SK-N-MC (cell line): ENCODE measurements around the gene CEND1.

ENCODE experiments used
- FOXP2 ChIP-seq: optimal IDR thresholded peaks from 2 replicates; pipeline ENCODE3; 2011; ENCODE audit warnings: mild to moderate bottlenecking, moderate library complexity; ENCODE audit not compliant: insufficient read depth; ENCODE audit errors: extremely low read length, control extremely low read depth
- POLR2AphosphoS5 ChIP-seq: IDR thresholded peaks from 2 replicates; pipeline ENCODE4 v1.6.1; 2012; ENCODE audit warnings: mild to moderate bottlenecking, low read depth, low read length, borderline replicate concordance

GRCh38 chr11:837189-837989 is 47.5 kb upstream of the CEND1 start:
- peak; percentile 55 for TF ChIP-seq POLR2AphosphoS5
- no peak for TF ChIP-seq FOXP2
